Measurements from ENCODE around the gene C19orf53. TPM values are rescaled to one million over a fixed set of nuclear protein-coding genes. Genes with fewer than 3 reads are reported as not detected.

C19orf53 gene
- polyA plus RNA-seq, 1 donor (not counting 4 experiments of a cell fraction or from before 2014, with no cell fraction given), result 143 TPM

DNA sequence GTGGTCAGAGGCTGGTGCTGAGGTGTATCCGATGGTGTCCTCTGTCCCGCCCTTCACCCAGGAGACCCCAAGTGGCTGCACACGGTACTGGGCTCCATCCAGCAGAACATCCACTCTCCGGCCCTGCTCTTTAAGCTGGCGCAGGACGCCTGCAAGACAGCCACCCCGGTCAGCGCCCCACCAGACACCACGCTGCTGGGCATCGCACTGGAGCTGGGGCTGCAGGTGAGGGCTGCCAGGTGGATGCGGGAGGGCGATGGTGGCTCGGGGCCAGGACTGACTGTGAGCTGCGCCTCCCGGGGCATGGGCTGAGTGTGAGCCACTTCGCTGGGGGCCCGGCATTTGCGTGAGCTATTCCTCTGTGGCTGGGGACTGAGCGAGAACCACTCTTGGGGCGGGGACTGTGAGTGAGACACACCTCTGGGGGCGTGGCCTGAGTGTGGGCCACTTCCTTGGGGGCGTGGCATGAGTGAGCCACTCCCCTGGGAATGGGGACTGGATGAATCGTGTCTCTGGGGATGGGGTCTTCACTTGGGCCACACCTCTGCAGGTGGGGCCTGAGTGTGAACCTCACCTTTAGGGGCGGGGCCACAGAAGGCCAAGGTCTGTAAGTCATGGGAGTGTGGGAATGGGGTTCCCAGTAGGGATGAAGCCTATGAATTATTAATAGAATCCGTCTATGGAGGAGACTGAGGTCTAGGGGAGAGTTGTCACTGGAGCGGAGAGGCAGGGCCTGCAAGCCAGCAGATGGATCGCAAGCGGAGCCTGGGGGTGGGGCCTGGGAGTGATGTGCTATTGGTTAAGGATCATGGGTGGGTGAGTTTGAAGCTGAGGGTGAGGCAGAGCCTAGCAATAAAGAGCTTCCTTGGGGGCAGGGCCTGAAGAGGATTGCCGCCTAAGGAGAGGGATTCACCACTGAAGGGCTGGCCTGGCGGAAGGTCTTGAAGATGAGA, 51.5 kb downstream of the C19orf53 start:
- DNase-seq (ENCODE audit: low read depth, low spot score), result no peak
- Histone ChIP-seq H3K79me2 (ENCODE audit: control insufficient read depth, insufficient read depth, low read length) (no peaks in the 10 kb centered on the region), H3K27me3 (ENCODE audit: control insufficient read depth, extremely low read depth, insufficient read depth, low read length) (no peaks in the 10 kb centered on the region), H2AFZ (ENCODE audit: control insufficient read depth, low read length) (no peak overlapping the region), H3K36me3 (ENCODE audit: control insufficient read depth in 2 of 2, extremely low read depth in 1 of 2, insufficient read depth in 2 of 2, low read length in 2 of 2) (peaks cover 0 to 14% of the 10 kb centered on the region in 2 experiments), H3K4me2 (ENCODE audit: control insufficient read depth, extremely low read depth, insufficient read depth, low read depth, low read length) (no peak overlapping the region), H3K27ac (ENCODE audit: control insufficient read depth, insufficient read depth, low read length) (no peak overlapping the region), H3K4me1 (ENCODE audit: control insufficient read depth, extremely low read depth, insufficient read depth, low read length) (no peaks in the 10 kb centered on the region), H3K9ac (ENCODE audit: control insufficient read depth, extremely low read depth, insufficient read depth, low read length) (no peak overlapping the region), H3K4me3 (ENCODE audit: control insufficient read depth in 2 of 3, extremely low read depth in 1 of 3, insufficient read depth in 2 of 3, low read depth in 1 of 3, low read length in 3 of 3) (no peak overlapping the region), H3K9me1 (ENCODE audit: control insufficient read depth, extremely low read depth, insufficient read depth, low read length) (no peaks in the 10 kb centered on the region), H3K9me3 (ENCODE audit: control insufficient read depth, low read depth, low read length) (no peaks in the 10 kb centered on the region), H4K20me1 (ENCODE audit: control insufficient read depth, extremely low read depth, insufficient read depth, low read length) (peaks cover 3% of the 10 kb centered on the region)
- dilution Hi-C loops (cut with MboI; ENCODE audit: extremely low pct_ligation_motif_present, low sequenced_read_pairs), result no loop called here
- no peak for FAIRE-seq
- TF ChIP-seq, protein P1, sequence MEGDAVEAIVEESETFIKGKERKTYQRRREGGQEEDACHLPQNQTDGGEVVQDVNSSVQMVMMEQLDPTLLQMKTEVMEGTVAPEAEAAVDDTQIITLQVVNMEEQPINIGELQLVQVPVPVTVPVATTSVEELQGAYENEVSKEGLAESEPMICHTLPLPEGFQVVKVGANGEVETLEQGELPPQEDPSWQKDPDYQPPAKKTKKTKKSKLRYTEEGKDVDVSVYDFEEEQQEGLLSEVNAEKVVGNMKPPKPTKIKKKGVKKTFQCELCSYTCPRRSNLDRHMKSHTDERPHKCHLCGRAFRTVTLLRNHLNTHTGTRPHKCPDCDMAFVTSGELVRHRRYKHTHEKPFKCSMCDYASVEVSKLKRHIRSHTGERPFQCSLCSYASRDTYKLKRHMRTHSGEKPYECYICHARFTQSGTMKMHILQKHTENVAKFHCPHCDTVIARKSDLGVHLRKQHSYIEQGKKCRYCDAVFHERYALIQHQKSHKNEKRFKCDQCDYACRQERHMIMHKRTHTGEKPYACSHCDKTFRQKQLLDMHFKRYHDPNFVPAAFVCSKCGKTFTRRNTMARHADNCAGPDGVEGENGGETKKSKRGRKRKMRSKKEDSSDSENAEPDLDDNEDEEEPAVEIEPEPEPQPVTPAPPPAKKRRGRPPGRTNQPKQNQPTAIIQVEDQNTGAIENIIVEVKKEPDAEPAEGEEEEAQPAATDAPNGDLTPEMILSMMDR (optimal IDR thresholded peaks at IDR 0.05 in 1 of 3, IDR thresholded peaks at IDR 0.05 in 1 of 3, conservative IDR thresholded peaks at IDR 0.05 in 1 of 3; ENCODE audit: extremely low read depth in 1 of 3, insufficient read depth in 2 of 3, low read length in 3 of 3), result peak in 1 of 3 experiments; percentile 10
- TF ChIP-seq EZH2 (IDR thresholded peaks at IDR 0.05; ENCODE audit: low read length), result no peak

DNA sequence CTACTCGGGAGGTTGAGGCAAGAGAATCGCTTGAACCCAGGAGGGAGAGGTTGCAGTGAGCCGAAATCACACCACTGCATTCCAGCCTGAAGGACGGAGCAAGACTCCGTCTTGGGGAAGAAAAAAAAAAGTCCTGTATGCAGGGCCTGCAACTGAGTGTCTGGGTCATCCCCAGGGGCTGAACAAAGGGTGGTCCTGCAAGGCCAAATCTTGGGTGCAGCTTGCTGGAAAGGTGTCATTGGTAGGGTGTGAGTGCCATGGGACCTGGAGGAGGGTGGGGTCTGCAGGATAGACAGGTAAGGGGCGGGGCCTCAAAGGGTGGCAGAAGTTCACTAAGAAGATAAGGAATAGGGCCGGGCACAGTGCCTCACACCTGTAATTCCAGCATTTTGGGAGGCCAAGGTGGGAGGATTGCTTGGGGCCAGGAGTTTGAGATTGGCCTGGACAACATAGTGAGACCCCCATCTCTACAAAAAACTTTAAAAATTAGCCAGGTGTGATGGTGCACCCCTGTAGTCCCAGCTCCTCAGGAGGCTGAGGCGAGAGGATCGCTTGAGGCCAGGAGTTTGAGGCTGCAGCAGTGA, 52.5 kb downstream of the C19orf53 start:
- Histone ChIP-seq H3K9me3 (ENCODE audit: control insufficient read depth, low read depth, low read length) (no peaks in the 10 kb centered on the region), H3K4me2 (ENCODE audit: control insufficient read depth, extremely low read depth, insufficient read depth, low read depth, low read length) (no peak overlapping the region), H3K4me1 (ENCODE audit: control insufficient read depth, extremely low read depth, insufficient read depth, low read length) (no peaks in the 10 kb centered on the region), H4K20me1 (ENCODE audit: control insufficient read depth, extremely low read depth, insufficient read depth, low read length) (peaks cover 6% of the 10 kb centered on the region), H3K27ac (ENCODE audit: control insufficient read depth, insufficient read depth, low read length) (no peak overlapping the region), H3K9ac (ENCODE audit: control insufficient read depth, extremely low read depth, insufficient read depth, low read length) (no peak overlapping the region), H3K27me3 (ENCODE audit: control insufficient read depth, extremely low read depth, insufficient read depth, low read length) (no peaks in the 10 kb centered on the region), H3K79me2 (ENCODE audit: control insufficient read depth, insufficient read depth, low read length) (no peaks in the 10 kb centered on the region), H2AFZ (ENCODE audit: control insufficient read depth, low read length) (no peak overlapping the region), H3K36me3 (ENCODE audit: control insufficient read depth in 2 of 2, extremely low read depth in 1 of 2, insufficient read depth in 2 of 2, low read length in 2 of 2) (peaks cover 0 to 11% of the 10 kb centered on the region in 2 experiments), H3K9me1 (ENCODE audit: control insufficient read depth, extremely low read depth, insufficient read depth, low read length) (no peaks in the 10 kb centered on the region), H3K4me3 (ENCODE audit: control insufficient read depth in 2 of 3, extremely low read depth in 1 of 3, insufficient read depth in 2 of 3, low read depth in 1 of 3, low read length in 3 of 3) (no peak overlapping the region)
- FAIRE-seq (no peak), DNase-seq (ENCODE audit: low read depth, low spot score) (no peak)
- dilution Hi-C loops (cut with MboI; ENCODE audit: extremely low pct_ligation_motif_present, low sequenced_read_pairs), result no loop called here
- TF ChIP-seq, protein P1 (optimal IDR thresholded peaks at IDR 0.05 in 1 of 3, IDR thresholded peaks at IDR 0.05 in 1 of 3, conservative IDR thresholded peaks at IDR 0.05 in 1 of 3; ENCODE audit: extremely low read depth in 1 of 3, insufficient read depth in 2 of 3, low read length in 3 of 3), result no peak
- TF ChIP-seq EZH2 (IDR thresholded peaks at IDR 0.05; ENCODE audit: low read length), result no peak
